ENCODE measurements around the gene PLA2G10. TPM values are rescaled to one million over a fixed set of nuclear protein-coding genes. Genes with fewer than 3 reads are reported as not detected.
A peak's percentile ranks its signal among the peaks of the same experiment; 100 is the strongest.
"Not testable (repeated sequence)": the region's sequence is repeated elsewhere in the genome, so short reads cannot be mapped to it uniquely, and the experiment has no call there.

Gene PLA2G10
- total RNA-seq, 1 experiment from 2014 or later: not detected

DNA sequence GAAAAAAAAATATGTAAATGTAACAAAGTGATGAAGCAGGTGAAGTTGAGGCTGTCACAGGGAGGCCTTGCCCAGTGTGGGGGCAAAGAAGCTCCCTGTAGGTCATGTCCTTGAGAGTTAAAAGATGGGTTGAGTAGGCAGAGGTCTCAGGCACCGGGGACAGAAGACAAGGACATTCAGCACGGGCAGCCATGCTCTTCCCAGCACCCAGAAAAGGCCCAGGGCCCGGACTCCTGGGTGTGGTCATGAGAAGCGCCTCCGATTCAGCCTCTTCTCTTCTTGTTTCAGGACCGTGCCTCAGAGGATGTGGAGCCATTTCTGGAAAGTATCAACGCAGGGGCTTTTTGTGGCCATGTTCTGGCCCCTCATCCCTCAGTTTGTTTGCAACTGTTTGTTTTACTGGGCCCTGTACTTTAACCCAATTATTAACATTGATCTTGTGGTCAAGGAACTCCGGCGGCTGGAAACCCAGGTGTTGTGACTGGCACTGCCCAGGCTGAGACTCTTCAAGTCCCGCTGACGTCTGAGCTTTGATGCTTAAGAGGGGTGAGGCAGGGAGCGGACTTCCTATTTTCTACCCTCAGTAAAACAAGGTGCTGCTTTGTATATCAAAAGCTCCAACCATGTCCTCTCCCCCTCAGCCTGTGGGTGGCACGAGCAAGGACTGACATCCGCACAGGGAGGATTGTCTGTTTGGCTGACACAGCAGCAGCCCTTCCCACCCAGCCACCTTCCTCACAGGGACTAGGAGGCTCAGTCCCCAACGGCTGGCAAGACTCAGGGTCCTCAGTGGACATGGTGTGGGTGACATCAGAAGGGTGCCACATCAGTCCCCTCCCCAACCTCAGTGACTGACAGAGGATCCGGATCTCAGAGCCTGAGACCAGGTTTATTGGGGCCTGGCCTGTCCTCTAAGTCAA lies 26.5 kb downstream of the PLA2G10 start:
- no peak for DNase-seq (ENCODE audit: low spot score)

DNA sequence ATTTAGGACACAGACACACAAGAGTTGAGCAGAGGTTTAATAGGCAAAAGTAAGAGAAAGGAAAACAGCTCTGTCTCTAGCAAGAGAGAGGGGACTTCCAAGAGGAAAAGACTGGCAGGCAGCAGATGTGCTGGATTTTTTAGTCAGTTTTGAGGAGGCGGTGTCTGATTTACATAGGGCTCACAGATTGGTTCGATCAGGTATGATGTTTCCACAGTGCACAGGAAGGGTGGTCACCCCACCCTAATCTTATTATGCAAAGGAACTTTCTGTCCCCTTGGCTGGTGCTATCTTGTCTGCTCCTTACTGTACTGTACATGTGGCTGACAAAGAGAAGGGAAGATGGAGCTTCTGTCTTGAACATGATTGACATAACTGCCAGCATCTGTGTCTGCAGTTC lies 36.0 kb downstream of the PLA2G10 start:
- no peak for DNase-seq (ENCODE audit: low spot score)

DNA sequence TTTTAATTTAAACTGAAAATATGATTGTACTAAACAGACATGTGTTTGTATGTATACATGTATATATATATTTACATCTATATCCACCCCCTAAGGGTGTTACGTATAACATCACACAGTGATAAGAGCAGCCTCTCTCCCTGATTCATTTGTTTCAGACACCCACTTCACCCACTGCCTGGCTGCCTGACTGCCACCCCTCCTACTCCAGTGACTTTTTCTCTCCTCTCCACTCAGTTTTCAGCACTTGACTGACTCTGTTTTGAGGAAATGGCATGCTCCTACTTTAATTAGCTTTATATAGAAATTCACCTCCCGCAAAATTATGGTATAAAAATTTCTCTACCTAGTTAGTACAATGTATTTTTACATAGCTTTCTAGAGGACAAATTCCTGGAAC lies 41.4 kb downstream of the PLA2G10 start:
- no peak for DNase-seq (ENCODE audit: low spot score)

- no peak for DNase-seq (ENCODE audit: low spot score)
Measured at GRCh38 chr16:14650629-14651028, 43.5 kb downstream of the PLA2G10 start.

DNA sequence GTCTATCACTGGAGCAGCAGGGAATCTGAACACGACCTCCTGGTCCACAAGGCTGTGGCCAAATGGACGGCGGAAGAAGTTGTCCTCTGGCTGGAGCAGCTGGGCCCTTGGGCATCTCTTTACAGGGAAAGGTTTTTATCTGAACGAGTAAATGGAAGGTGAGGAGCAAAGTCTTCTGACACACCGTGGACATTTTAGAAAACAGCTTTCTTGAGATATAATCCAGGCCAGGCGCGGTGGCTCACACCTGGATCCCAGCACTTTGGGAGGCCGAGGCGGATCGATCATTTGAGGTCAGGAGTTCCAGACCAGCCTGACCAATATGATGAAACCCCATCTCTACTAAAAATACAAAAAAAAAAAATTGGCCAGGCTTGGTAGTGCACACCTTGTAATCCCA lies 44.3 kb downstream of the PLA2G10 start:
- no peak for DNase-seq (ENCODE audit: low spot score)

DNA sequence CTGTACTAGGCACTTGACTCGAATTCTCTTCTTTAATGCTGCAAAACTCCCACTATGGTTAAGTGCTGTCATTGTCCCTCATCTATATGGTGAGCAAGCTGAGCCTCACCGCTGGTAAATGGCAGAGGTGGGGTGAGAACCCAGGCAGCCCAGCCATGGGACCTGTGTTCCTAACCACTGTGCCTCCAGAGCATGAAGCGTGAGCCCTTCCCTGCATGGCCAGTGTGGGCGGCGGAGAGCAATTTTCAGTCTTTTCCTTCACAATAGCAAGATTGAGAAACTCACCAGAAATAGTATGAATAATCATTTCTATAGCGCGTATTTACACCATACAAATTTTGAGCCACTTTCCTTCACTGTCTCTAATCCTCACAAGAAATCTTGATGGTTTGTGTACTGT lies 52.2 kb downstream of the PLA2G10 start:
- DNase-seq (ENCODE audit: low spot score): no peak

- no peak for DNase-seq (ENCODE audit: low spot score)
Measured at GRCh38 chr16:14641206-14641605, 52.9 kb downstream of the PLA2G10 start.

DNA sequence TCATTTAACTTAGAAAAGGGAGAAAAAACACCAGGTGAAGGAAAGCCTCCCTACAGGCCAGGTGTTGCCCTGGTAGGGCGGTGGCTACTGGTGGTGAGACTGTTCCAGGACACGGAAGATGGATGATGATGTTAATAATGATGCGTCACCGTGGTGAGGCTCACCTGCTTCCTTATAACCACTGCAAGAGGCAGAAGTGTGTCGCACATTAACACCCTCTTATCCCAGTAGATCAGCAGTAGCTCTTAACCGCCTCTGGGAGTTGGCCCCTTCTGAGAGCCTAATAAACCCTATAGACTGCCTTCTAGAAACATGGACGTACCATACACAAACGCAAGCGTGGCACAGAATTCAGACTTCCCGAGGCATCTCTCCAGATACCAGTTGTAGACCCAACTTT lies 53.6 kb downstream of the PLA2G10 start:
- no peak for DNase-seq (ENCODE audit: low spot score)

- DNase-seq (ENCODE audit: low spot score): not testable (repeated sequence)
Measured at GRCh38 chr16:14636951-14637240, 57.2 kb downstream of the PLA2G10 start.

DNA sequence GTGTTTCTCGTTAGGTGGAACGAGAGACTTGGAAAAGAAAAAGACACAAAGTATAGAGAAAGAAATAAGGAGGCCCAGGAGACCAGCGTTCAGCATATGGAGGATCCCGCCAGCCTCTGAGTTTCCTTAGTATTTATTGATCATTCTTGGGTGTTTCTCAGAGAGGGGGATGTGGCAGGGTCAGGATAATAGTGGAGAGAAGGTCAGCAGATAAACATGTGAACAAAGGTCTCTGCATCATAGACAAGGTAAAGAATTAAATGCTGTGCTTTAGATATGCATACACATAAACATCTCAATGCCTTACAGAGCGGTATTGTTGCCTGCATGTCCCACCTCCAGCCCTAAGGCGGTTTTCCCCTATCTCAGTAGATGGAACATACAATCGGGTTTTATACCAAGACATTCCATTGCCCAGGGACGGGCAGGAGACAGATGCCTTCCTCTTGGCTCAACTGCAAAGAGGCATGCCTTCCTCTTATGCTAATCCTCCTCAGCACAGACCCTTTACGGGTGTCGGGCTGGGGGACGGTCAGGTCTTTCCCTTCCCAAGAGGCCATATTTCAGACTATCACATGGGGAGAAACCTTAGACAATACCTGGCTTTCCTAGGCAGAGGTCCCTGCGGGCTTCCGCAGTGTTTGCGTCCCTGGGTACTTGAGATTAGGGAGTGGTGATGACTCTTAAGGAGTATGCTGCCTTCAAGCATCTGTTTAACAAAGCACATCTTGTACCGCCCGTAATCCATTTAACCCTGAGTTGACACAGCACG lies 57.7 kb downstream of the PLA2G10 start:
- DNase-seq (ENCODE audit: low spot score): not testable (repeated sequence)

DNA sequence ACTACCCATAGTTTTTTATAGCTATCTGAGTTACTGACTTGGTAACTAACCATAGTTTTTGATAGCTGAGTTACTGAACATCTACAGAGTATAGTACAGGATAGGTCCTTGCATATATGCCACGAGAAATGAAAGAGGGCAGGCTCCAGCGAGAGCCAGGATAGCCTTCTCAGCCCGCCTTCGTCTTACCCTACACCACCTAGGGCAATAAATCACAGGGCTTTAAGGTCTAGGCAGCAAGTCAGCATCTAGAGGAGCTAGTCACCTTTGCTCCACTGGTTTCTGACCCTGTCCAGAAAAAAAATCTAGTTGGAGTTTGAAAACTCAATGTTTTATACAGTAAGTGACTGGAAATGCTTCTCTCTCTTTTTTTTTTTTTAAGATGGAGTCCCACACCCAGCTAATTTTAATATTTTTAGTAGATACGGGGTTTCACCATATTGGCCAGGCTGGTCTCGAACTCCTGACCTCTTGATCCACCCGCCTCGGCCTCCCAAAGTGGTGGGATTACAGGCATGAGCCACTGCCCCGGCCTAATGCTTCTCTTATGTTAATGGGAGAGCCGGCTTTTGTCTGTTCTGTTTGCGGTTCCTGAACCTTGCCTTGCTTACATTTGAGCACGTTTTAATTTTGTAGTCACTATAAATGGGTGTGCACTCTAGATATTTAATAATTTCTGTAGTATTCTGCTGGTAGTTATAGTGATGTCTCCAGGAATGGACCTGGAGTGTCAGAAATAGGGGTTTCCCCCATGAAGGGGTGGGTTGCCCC lies 58.5 kb downstream of the PLA2G10 start:
- no peak for DNase-seq (ENCODE audit: low spot score)

GRCh38 chr16:14634389-14634725 lies 59.8 kb downstream of the PLA2G10 start:
- no peak for DNase-seq (ENCODE audit: low spot score)

- DNase-seq (ENCODE audit: low spot score): peak; percentile 89
Measured at GRCh38 chr16:14632693-14633569, 61.2 kb downstream of the PLA2G10 start, which contains the start of gene BFAR. Gene BFAR, plus strand, starts transcription at chr16:14632951. Its CDS starts 11,396 bp downstream, at chr16:14644347.

DNA sequence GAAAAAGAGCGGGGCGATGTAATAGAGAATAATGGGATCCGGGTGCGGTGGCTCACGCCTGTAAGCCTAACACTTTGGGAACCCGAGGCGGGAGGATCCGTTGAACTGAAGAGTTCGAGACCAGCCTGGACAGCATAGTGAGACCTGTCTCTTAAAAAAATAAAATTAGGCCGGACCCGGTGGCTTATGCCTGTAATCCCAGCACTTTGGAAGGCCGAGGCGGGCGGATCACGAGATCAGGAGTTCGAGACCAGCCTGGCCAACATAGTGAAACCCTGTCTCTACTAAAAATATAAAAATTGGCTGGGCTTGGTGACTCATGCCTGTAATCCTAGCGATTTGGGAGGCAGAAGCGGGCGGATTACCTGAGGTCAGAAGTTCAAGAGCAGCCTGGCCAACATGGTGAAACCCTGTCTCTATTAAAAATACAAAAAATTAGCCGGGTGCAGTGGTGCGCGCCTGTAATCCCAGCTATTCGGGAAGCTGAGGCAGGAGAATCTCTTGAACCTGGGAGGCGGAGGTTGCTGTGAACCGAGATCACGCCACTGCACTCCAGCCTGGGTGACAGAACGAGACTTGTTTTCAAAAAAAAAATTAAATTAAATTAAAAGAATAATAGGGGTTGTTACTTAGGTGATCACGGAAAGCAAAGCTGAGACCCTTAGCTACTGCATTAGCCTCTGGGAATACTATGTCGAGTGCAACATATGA lies 63.3 kb downstream of the PLA2G10 start:
- not testable (repeated sequence) for DNase-seq (ENCODE audit: low spot score)

DNA sequence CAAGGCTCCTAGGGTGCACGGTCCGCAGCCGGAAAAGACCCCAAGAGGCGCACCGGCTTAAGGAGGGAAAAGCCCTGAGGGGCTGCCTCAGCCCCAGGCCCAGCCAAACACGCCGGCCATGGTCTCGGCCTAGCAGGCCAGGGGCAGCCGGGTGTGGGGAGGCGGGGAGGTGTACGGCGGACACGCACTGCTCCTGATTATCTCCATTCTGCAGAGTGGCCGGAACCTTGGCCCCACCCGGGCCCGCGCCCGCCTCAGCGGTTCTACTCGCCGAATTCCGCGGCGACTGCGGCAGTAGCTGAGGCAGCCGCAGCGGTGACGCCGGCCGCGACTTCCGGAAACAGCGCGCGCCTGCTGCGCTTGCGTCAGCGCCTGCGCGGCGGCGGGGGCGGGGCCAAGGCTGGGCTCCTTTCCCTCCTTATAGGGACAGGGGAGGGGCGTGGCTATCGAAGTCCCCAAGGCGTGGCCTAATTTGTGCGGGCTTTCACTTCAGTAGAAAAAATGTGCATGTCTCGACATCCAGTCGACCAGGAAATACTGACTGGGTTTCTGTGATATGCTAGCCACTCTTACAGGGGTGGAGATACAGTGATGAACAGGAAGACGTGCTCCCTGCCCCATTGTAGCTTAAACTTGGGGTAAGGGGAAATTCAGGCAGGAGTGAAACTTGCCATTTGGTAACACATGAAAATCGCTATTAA lies 64.0 kb downstream of the PLA2G10 start, which contains the start of gene PARN:
Gene PARN, minus strand, starts transcription at position 342 of the 701 bp plus-strand sequence. Its CDS starts 135 bp downstream, at position 207.
- DNase-seq (ENCODE audit: low spot score): peak; percentile 89

- no peak for DNase-seq (ENCODE audit: low spot score)
Measured at GRCh38 chr16:14629612-14629918, 64.5 kb downstream of the PLA2G10 start.

- DNase-seq (ENCODE audit: low spot score): no peak
Measured at GRCh38 chr16:14628806-14629611, 65.1 kb downstream of the PLA2G10 start.

GRCh38 chr16:14627078-14627477 lies 67.0 kb downstream of the PLA2G10 start:
- DNase-seq (ENCODE audit: low spot score): no peak

Data from H4 (cell line).